GM23338 (cell line): ENCODE measurements around the gene NDE1. TPM values are rescaled to one million over a fixed set of nuclear protein-coding genes. Genes with fewer than 3 reads are reported as not detected.

Source experiments
- ATAC-seq: fragments of 200-7000 bp; cut with Tn5 transposase; 3 replicates; pipeline ENCODE4 v1.9.1; 2020
- DNase-seq: peaks from one replicate; pipeline ENCODE4 v3.0.0-alpha.2; 2015; ENCODE audit warnings: low spot score
- H2AFZ ChIP-seq: fragments of 200-600 bp; sonication (generic); 2 replicates; pipeline ENCODE4 v1.8.0; 2016; ENCODE audit warnings: antibody characterized with exemption, mild to moderate bottlenecking, moderate library complexity
- H3F3A ChIP-seq: fragments of 200-600 bp; sonication (generic); replicated peaks from 2 replicates; pipeline ENCODE4 v1.8.0; 2017; ENCODE audit warnings: antibody characterized with exemption, mixed run types, low read depth
- H3K27ac ChIP-seq: fragments of 200-600 bp; sonication (generic); 2 replicates; pipeline ENCODE4 v1.6.1; 2016; ENCODE audit warnings: low read depth
- H3K27me3 ChIP-seq: fragments of 200-600 bp; sonication (generic); 2 replicates; pipeline ENCODE4 v1.8.0; 2016; ENCODE audit warnings: mild to moderate bottlenecking, mixed run types, moderate library complexity; ENCODE audit not compliant: insufficient read depth
- H3K36me3 ChIP-seq: fragments of 200-600 bp; sonication (generic); 2 replicates; pipeline ENCODE4 v1.8.0; 2016; ENCODE audit warnings: mild to moderate bottlenecking; ENCODE audit not compliant: insufficient read depth
- H3K4me1 ChIP-seq: fragments of 200-600 bp; sonication (generic); 2 replicates; pipeline ENCODE4 v1.8.0; 2016; ENCODE audit warnings: mild to moderate bottlenecking, moderate library complexity; ENCODE audit not compliant: insufficient read depth
- H3K4me2 ChIP-seq: fragments of 200-600 bp; sonication (generic); 2 replicates; pipeline ENCODE4 v1.7.1; 2017; ENCODE audit warnings: mixed run types
- H3K4me3 ChIP-seq: fragments of 200-600 bp; sonication (generic); 2 replicates; pipeline ENCODE4 v1.6.1; 2016; ENCODE audit warnings: mixed run types
- H3K79me2 ChIP-seq: fragments of 200-600 bp; sonication (generic); replicated peaks from 2 replicates; pipeline ENCODE4 v1.8.0; 2017; ENCODE audit warnings: mild to moderate bottlenecking; ENCODE audit not compliant: insufficient read depth
- H3K9me2 ChIP-seq: fragments of 200-600 bp; sonication (generic); 2 replicates; pipeline ENCODE4 v1.8.0; 2017; ENCODE audit not compliant: insufficient read depth
- H4K20me1 ChIP-seq: fragments of 200-600 bp; sonication (generic); replicated peaks from 2 replicates; pipeline ENCODE4 v1.8.0; 2017; ENCODE audit warnings: mild to moderate bottlenecking; ENCODE audit not compliant: insufficient read depth
- H3K27ac Mint-ChIP-seq: 2 replicates; pipeline ENCODE4 v1.8.0; 2020; ENCODE audit warnings: inconsistent platforms, mild to moderate bottlenecking, moderate library complexity, mixed read lengths
- H3K27me3 Mint-ChIP-seq: 3 replicates; pipeline ENCODE4 v1.8.0; 2022; ENCODE audit warnings: low read depth, mild to moderate bottlenecking, moderate library complexity, mixed read lengths, inconsistent platforms; ENCODE audit not compliant: insufficient read depth, poor library complexity
- H3K36me3 Mint-ChIP-seq: 3 replicates; pipeline ENCODE4 v1.8.0; 2021; ENCODE audit warnings: low read depth, mild to moderate bottlenecking, inconsistent platforms, moderate library complexity, mixed read lengths
- H3K4me1 Mint-ChIP-seq: 3 replicates; pipeline ENCODE4 v1.8.0; 2020; ENCODE audit warnings: mild to moderate bottlenecking, inconsistent platforms, mixed read lengths
- H3K4me3 Mint-ChIP-seq: 3 replicates; pipeline ENCODE4 v1.8.0; 2021; ENCODE audit warnings: moderate library complexity, mild to moderate bottlenecking, inconsistent platforms, mixed read lengths
- H3K9me3 Mint-ChIP-seq: 3 replicates; pipeline ENCODE4 v1.8.0; 2020; ENCODE audit warnings: moderate library complexity, mild to moderate bottlenecking, inconsistent platforms, mixed read lengths
- CREB1 ChIP-seq: fragments of 250-450 bp; sonication (Bioruptor Pico); IDR thresholded peaks from 2 replicates; pipeline ENCODE4 v1.5.0; 2020; ENCODE audit warnings: low read depth, mild to moderate bottlenecking, moderate library complexity
- ETS1 ChIP-seq: IDR thresholded peaks from 2 replicates; pipeline ENCODE4 v1.6.1; 2016; ENCODE audit warnings: antibody characterized with exemption
- EZH2 ChIP-seq: fragments of 200-600 bp; sonication (generic); IDR thresholded peaks from one replicate; pipeline ENCODE4 v1.8.0; 2017; ENCODE audit warnings: antibody characterized with exemption, mild to moderate bottlenecking, low read depth; ENCODE audit not compliant: unreplicated experiment
- EZH2phosphoT487 ChIP-seq: fragments of 200-600 bp; sonication (generic); IDR thresholded peaks from one replicate; pipeline ENCODE4 v1.8.1; 2018; ENCODE audit warnings: antibody characterized with exemption; ENCODE audit not compliant: unreplicated experiment
- JUNB ChIP-seq: IDR thresholded peaks from one replicate; pipeline ENCODE4 v1.6.1; 2016; ENCODE audit warnings: antibody characterized with exemption; ENCODE audit not compliant: unreplicated experiment
- NANOG ChIP-seq: IDR thresholded peaks from 2 replicates; pipeline ENCODE4 v1.6.1; 2016; ENCODE audit warnings: antibody characterized with exemption, borderline replicate concordance
- POLR2AphosphoS5 ChIP-seq: IDR thresholded peaks from 2 replicates; pipeline ENCODE4 v1.6.1; 2016; ENCODE audit warnings: antibody characterized with exemption, low read depth
- REST ChIP-seq: IDR thresholded peaks from one replicate; pipeline ENCODE4 v1.6.1; 2018; ENCODE audit warnings: antibody characterized with exemption; ENCODE audit not compliant: unreplicated experiment
- STAT1 ChIP-seq: IDR thresholded peaks from one replicate; pipeline ENCODE4 v1.6.1; 2016; ENCODE audit warnings: antibody characterized with exemption; ENCODE audit not compliant: unreplicated experiment
- ZNF114 ChIP-seq: fragments of 250-450 bp; sonication (Bioruptor Pico); IDR thresholded peaks from 2 replicates; pipeline ENCODE4 v1.5.0; 2020; ENCODE audit warnings: mild to moderate bottlenecking, moderate library complexity
- ZNF331 ChIP-seq: fragments of 250-450 bp; sonication (Bioruptor Pico); IDR thresholded peaks from 2 replicates; pipeline ENCODE4 v1.5.0; 2020; ENCODE audit warnings: low read depth, mild to moderate bottlenecking, moderate library complexity
- ZNF462 ChIP-seq: fragments of 250-450 bp; sonication (Bioruptor Pico); IDR thresholded peaks from 2 replicates; pipeline ENCODE4 v1.5.0; 2020; ENCODE audit warnings: mild to moderate bottlenecking, moderate library complexity
- polyA plus RNA-seq: library from polyadenylated mRNA; unstranded; fragments of >200 nt; fragmentation: Nextera tagmentation; extraction: Ambion mirVana; gene quantifications from 2 replicates; pipeline ENCODE4 v1.2.1, GENCODE V29; 2016
- total RNA-seq: library from RNA; depleted of rRNA; stranded (reverse); fragments of >200 nt; shearing (Covaris generic); gene quantifications from 2 replicates; pipeline ENCODE4 v1.2.3, GENCODE V29; 2014
- TF ChIP-seq, protein P1 (sequence below), 2 experiments: fragments of 200-600 bp in 1 of 2; sonication (generic) in 1 of 2; conservative IDR thresholded peaks; 2 replicates each; pipeline versions ENCODE4 v1.5.1 to v1.6.1; 2016 to 2017; ENCODE audit warnings: antibody characterized with exemption in 2 of 2, low read depth in 2 of 2, mild to moderate bottlenecking in 2 of 2, moderate library complexity in 1 of 2

Gene NDE1
- total and polyA plus RNA-seq, 2 experiments from 2014 or later: 13.0 to 22.9 TPM

DNA sequence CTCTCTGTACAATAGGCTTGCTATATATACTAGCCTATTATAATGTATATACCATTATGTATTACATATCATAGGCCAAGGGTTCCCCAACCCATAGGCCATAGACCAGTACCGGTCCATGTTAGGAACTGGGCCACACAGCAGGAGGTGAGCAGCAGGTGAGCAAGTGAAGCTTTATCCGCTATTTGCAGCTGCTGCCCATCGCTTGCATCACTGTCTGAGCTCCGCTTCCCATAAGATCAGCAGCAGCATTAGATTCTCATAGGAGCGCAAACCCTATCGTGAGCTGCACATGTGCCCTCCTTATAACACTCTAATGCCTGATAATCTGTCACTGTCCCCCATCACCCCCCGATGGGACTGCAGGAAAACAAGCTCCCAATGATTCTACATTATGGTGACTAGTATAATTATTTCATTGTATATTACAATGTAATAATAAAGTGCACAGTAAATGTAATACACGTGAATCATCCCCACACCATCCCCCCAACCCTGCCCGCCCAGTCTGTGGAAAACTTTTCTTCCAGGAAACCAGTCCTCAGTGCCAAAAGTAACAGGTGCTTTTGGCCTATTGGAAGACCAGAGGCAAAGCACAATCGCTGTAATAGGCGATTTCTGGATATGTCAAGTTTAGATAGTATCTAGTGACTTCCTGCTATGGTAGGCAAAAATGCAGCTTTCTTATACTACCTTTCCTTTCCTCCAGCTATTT, 122.7 kb downstream of the NDE1 start:
- Histone ChIP-seq H3K9me2 (no peaks in the 10 kb centered on the region), H3K27ac (no peak overlapping the region), H3K4me3 (no peak overlapping the region), H3F3A (no peaks in the 10 kb centered on the region), H3K36me3 (no peaks in the 10 kb centered on the region), H4K20me1 (no peaks in the 10 kb centered on the region), H3K4me1 (no peaks in the 10 kb centered on the region), H2AFZ (no peak overlapping the region), H3K4me2 (no peak overlapping the region), H3K27me3 (no peaks in the 10 kb centered on the region), H3K79me2 (no peaks in the 10 kb centered on the region)
- Mint-ChIP-seq H3K4me1 (no peaks in the 10 kb centered on the region), H3K36me3 (no peaks in the 10 kb centered on the region), H3K9me3 (no peaks in the 10 kb centered on the region), H3K27me3 (peaks cover 5% of the 10 kb centered on the region), H3K4me3 (no peak overlapping the region), H3K27ac (no peak overlapping the region)
- TF ChIP-seq ZNF331 (CRISPR knock-in tag) (no peak), JUNB (no peak), ETS1 (no peak), ZNF114 (CRISPR knock-in tag) (no peak), STAT1 (no peak), POLR2AphosphoS5 (no peak), CREB1 (no peak), NANOG (no peak), REST (no peak), EZH2phosphoT487 (no peak), EZH2 (no peak), ZNF462 (CRISPR knock-in tag) (no peak)
- TF ChIP-seq, protein P1, sequence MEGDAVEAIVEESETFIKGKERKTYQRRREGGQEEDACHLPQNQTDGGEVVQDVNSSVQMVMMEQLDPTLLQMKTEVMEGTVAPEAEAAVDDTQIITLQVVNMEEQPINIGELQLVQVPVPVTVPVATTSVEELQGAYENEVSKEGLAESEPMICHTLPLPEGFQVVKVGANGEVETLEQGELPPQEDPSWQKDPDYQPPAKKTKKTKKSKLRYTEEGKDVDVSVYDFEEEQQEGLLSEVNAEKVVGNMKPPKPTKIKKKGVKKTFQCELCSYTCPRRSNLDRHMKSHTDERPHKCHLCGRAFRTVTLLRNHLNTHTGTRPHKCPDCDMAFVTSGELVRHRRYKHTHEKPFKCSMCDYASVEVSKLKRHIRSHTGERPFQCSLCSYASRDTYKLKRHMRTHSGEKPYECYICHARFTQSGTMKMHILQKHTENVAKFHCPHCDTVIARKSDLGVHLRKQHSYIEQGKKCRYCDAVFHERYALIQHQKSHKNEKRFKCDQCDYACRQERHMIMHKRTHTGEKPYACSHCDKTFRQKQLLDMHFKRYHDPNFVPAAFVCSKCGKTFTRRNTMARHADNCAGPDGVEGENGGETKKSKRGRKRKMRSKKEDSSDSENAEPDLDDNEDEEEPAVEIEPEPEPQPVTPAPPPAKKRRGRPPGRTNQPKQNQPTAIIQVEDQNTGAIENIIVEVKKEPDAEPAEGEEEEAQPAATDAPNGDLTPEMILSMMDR (conservative IDR thresholded peaks at IDR 0.05; ENCODE audit: low read depth in 2 of 2): no peak
- DNase-seq (no peak), ATAC-seq (no peak)
